GM18526 (cell line): ENCODE measurements around the gene ESR2.

Experiments used
- POLR2A ChIP-seq: IDR thresholded peaks from 3 replicates; pipeline ENCODE4 v1.6.1; 2011; ENCODE audit not compliant: insufficient read length; ENCODE audit errors: extremely low read depth

ESR2 gene

GRCh38 chr14:64279704-64280668 lies 14.2 kb downstream of the ESR2 start:
- TF ChIP-seq POLR2A: no peak

GRCh38 chr14:64278458-64278857 lies 15.7 kb downstream of the ESR2 start:
- no peak for TF ChIP-seq POLR2A

- TF ChIP-seq POLR2A: no peak
These were observed 22.2 kb downstream of the ESR2 start for GRCh38 chr14:64272019-64272418.

- TF ChIP-seq POLR2A: no peak
These were observed 27.9 kb downstream of the ESR2 start for GRCh38 chr14:64266239-64266638.

GRCh38 chr14:64265222-64265621 lies 28.9 kb downstream of the ESR2 start:
- TF ChIP-seq POLR2A: no peak

GRCh38 chr14:64260418-64260817 lies 33.8 kb downstream of the ESR2 start:
- TF ChIP-seq POLR2A: no peak

- no peak for TF ChIP-seq POLR2A
These were observed 38.4 kb downstream of the ESR2 start for GRCh38 chr14:64255756-64256155.

GRCh38 chr14:64253672-64254071 lies 40.5 kb downstream of the ESR2 start:
- no peak for TF ChIP-seq POLR2A

- no peak for TF ChIP-seq POLR2A
These were observed 44.8 kb downstream of the ESR2 start for GRCh38 chr14:64249363-64249762.

- TF ChIP-seq POLR2A: no peak
These were observed 45.5 kb downstream of the ESR2 start for GRCh38 chr14:64248689-64249088.

DNA sequence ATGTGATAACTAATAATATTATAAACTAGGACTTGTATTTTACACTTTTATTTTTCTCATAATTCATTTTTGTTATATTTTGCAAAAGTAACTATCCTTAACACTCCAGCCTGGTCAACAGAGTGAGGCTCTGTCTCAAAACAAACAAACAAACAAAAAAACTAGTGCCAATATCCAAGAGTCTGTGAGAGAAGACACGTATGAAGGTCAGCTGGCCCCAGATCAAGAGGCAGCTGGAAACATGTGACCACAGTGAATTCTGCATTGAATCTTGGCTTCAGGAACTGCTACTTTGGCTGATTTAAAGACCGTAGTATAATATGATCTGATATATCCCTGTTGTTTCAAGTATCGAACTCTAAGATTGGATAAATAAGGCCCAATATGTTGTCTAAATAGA lies 47.0 kb downstream of the ESR2 start:
- no peak for TF ChIP-seq POLR2A

GRCh38 chr14:64246688-64247087 lies 47.5 kb downstream of the ESR2 start:
- no peak for TF ChIP-seq POLR2A

- TF ChIP-seq POLR2A: no peak
These were observed 48.7 kb downstream of the ESR2 start for GRCh38 chr14:64245491-64245890.

GRCh38 chr14:64244279-64244678 lies 49.9 kb downstream of the ESR2 start:
- no peak for TF ChIP-seq POLR2A

- no peak for TF ChIP-seq POLR2A
These were observed 55.5 kb downstream of the ESR2 start for GRCh38 chr14:64238631-64239030.

DNA sequence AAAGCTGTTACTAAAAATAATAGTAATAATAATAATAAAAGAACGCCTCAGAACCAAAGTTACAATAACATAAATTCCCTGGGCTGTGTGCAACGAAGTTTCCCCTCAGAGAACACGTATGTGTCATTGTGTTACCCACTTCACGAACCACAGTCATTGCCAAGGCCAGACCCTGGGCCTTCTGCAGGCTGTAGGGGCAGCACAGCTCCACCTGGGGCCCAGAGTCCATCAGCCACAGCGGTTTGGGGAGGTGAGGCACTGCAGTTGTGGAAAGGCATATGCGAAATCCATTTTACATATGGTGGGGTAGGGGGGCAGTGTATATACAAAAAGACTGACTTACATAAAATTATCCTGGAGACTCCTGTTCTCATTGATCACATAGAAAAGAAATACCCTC lies 56.1 kb downstream of the ESR2 start:
- TF ChIP-seq POLR2A: no peak
